GM21367 (cell line): ENCODE results near the gene PMM1.
"Not testable (repeated sequence)": the region's sequence is repeated elsewhere in the genome, so short reads cannot be mapped to it uniquely, and the experiment has no call there.

Experiments used
- ATAC-seq: cut with Tn5 transposase; IDR thresholded peaks from one replicate; pipeline ENCODE4 v1.9.1; 2021; ENCODE audit not compliant: unreplicated experiment

PMM1 gene

GRCh38 chr22:41597635-41597953 lies 8.0 kb upstream of the PMM1 start:
- no peak for ATAC-seq

GRCh38 chr22:41596776-41597634 lies 7.4 kb upstream of the PMM1 start:
- no peak for ATAC-seq

- no peak for ATAC-seq
These were observed 6.1 kb upstream of the PMM1 start for GRCh38 chr22:41595703-41596102.

GRCh38 chr22:41593336-41593960 lies 3.8 kb upstream of the PMM1 start:
- ATAC-seq, result not testable (repeated sequence)

GRCh38 chr22:41587347-41587723 lies 2.3 kb downstream of the PMM1 start:
- ATAC-seq, result no peak

GRCh38 chr22:41585898-41586297 lies 3.7 kb downstream of the PMM1 start:
- ATAC-seq, result no peak

- no peak for ATAC-seq
These were observed 4.8 kb downstream of the PMM1 start for GRCh38 chr22:41584881-41585280.

- no peak for ATAC-seq
These were observed 6.9 kb downstream of the PMM1 start for GRCh38 chr22:41582694-41583093.

GRCh38 chr22:41579997-41580355 lies 9.7 kb downstream of the PMM1 start:
- ATAC-seq, result no peak

- no peak for ATAC-seq
These were observed 10.2 kb downstream of the PMM1 start for GRCh38 chr22:41579297-41579996.

GRCh38 chr22:41578818-41579217 lies 10.8 kb downstream of the PMM1 start:
- ATAC-seq, result no peak

- ATAC-seq, result no peak
These were observed 11.5 kb downstream of the PMM1 start for GRCh38 chr22:41578114-41578513.

GRCh38 chr22:41576877-41577276 lies 12.8 kb downstream of the PMM1 start:
- no peak for ATAC-seq

- ATAC-seq, result no peak
These were observed 14.1 kb downstream of the PMM1 start for GRCh38 chr22:41575533-41575932.

GRCh38 chr22:41574847-41575381 lies 14.7 kb downstream of the PMM1 start:
- no peak for ATAC-seq

GRCh38 chr22:41573677-41574076 lies 16.0 kb downstream of the PMM1 start:
- ATAC-seq, result no peak

GRCh38 chr22:41572305-41572704 lies 17.3 kb downstream of the PMM1 start:
- not testable (repeated sequence) for ATAC-seq

GRCh38 chr22:41571786-41572185 lies 17.9 kb downstream of the PMM1 start:
- no peak for ATAC-seq

- ATAC-seq, result no peak
These were observed 19.4 kb downstream of the PMM1 start for GRCh38 chr22:41570221-41570620.

GRCh38 chr22:41568811-41569210 lies 20.8 kb downstream of the PMM1 start:
- ATAC-seq, result no peak

- no peak for ATAC-seq
These were observed 22.2 kb downstream of the PMM1 start for GRCh38 chr22:41567512-41567768.

GRCh38 chr22:41565403-41566054 lies 24.1 kb downstream of the PMM1 start:
- no peak for ATAC-seq
